Sciatic nerve (tissue), 2 donors: ENCODE measurements around the gene ATP9A. TPM values are rescaled to one million over a fixed set of nuclear protein-coding genes. Genes with fewer than 3 reads are reported as not detected.
"Not testable (repeated sequence)": the region's sequence is repeated elsewhere in the genome, so short reads cannot be mapped to it uniquely, and the experiment has no call there.

Experiments
- ATAC-seq: fragments of 200-7000 bp; cut with Tn5 transposase; one replicate; pipeline ENCODE4 v1.9.1; 2020; ENCODE audit warnings: mild to moderate bottlenecking, moderate library complexity
- DNase-seq: peaks from one replicate; pipeline ENCODE4 v3.0.0-alpha.2; 2020; ENCODE audit warnings: low spot score
- intact Hi-C: fragments of 100-400 bp; cut with DNase I; formaldehyde crosslinking; loops from one replicate; pipeline ENCODE4 v1.14.2; 2022
- total RNA-seq: library from RNA; stranded (reverse); fragmentation: NEBNext Ultra II Directional; extraction: Animal tissue kit (Norgen Biotek cat#: 25700); gene quantifications from one replicate; pipeline ENCODE4 v1.2.1, GENCODE V29; 2021
- donor health status: DM: no; HTN: no; CAD: no.
- donor health status: DM: no; HTN: no; CAD: no.

Gene ATP9A
- total RNA-seq, 1 donor from 2014 or later, result 42.8 TPM

- intact Hi-C loops, result loop anchor here (10.0 kb wide), 1 partner anchor 436 kb away; no protein-coding TSS in a partner anchor
- no peak for DNase-seq
- no peak for ATAC-seq
Observed at GRCh38 chr20:51648571-51648947, 119.6 kb downstream of the ATP9A start.

DNA sequence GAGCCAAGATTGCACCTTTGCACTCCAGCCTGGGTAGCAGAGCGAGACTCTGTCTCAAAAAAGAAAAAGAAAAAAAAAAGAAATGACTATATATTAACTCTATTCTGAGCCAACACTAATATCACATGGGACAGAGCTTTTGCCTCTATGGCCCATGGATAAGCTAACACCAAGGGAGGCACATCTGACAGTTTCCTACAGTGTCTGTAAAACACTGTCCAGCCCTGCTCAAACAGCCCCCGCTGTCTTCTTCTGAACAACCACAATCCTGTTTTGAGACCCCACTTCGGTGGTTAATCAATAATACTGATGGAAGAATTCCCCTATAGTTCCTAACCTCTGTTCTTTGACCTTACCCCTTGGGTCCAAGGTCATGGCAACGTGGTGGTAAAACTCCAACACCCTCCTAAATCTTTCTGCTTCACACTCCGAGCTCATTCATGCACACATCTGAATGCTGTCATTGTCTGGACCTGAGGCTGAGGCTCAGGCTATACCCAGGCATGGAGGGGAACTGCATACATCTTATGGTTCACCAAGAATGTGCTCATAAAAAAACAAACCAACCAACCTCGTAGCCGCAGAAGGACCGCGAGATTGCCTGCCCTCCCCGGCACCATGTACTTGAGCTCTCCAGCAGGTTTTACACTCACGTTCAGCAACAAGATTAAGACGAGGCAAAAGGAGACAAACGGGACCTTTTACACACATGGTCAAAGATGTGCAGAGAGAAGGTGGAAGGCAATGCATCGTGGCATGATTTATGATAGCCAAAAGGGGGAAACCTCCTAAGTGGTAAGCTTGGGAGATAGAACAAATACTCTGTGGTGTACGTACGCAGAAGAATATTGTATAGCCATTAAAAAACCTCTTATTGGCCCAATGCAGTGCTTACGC lies 120.3 kb downstream of the ATP9A start:
- intact Hi-C loops, result loop anchor here (10.0 kb wide), 1 partner anchor 437 kb away; no protein-coding TSS in a partner anchor
- ATAC-seq (no peak), DNase-seq (no peak)

DNA sequence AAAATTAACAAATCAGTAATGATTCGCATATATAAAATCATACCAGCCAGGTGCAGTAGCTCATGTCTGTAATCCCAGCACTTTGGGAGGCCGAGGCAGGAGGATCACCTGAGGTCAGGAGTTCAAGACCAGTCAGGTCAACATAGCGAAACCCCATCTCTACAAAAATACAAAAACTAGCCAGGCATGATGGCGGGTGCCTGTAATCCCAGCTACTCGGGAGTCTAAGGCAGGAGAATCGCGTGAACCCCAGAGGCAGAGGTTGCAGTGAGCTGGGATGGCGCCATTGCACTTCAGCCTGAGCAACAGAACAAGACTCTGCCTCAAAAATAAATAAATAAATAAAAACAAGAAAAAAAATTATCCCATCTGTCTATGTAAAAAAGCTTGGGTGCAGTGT lies 124.4 kb downstream of the ATP9A start:
- intact Hi-C loops, result loop anchor here (10.0 kb wide), 1 partner anchor 441 kb away; no protein-coding TSS in a partner anchor
- DNase-seq, ATAC-seq: not testable (repeated sequence)

GRCh38 chr20:51643390-51643789 lies 124.8 kb downstream of the ATP9A start:
- no peak for DNase-seq
- ATAC-seq, result no peak
- intact Hi-C loops, result loop anchor here (10.0 kb wide), 1 partner anchor 441 kb away; no protein-coding TSS in a partner anchor

DNA sequence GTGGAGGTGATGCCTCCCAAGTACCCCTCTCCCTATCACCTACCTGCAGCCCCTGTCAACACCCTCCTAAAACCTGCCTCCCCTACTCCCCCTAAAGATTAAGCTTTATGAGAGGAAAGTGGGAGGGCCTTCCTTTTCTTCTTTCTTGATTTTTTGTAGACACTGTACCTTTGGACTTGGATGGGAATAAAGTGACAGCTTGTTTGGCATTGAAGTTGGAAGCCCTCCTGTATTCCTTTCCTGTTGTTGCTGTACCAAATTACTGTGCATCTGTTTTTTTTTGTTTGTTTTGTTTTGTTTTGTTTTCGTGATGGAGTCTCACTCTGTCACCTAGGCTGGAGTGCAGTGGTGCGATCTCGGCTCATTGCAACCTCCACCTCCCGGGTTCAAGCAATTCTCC lies 126.3 kb downstream of the ATP9A start:
- ATAC-seq (no peak), DNase-seq (no peak)
- intact Hi-C loops, result loop anchor here (10.0 kb wide), 1 partner anchor 443 kb away; no protein-coding TSS in a partner anchor

DNA sequence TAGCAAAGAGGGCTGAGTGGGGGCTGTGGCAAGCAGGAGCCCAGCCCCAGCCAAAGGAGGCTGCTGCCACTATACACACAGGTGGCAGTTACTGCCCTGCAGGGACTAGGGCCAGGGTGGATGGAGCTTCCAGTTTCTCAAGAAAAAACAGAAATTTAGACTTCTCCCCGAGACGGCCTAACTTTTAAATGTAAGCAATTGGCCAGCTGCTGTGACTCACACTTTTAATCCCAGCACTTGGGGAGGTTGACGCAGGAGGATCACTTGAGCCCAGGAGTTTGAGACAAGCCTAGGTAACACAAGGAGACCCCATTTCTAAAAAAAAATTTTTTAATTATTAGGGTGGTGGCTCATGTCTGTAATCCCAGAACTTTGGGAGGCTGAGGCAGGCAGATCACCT lies 127.4 kb downstream of the ATP9A start:
- DNase-seq, result no peak
- ATAC-seq, result no peak
- intact Hi-C loops, result loop anchor here (10.0 kb wide), 1 partner anchor 444 kb away; no protein-coding TSS in a partner anchor

- ATAC-seq (peak; percentile 81), DNase-seq (peak; percentile 85)
- intact Hi-C loops, result no loop called here
Observed at GRCh38 chr20:51639206-51639832, 128.9 kb downstream of the ATP9A start.

DNA sequence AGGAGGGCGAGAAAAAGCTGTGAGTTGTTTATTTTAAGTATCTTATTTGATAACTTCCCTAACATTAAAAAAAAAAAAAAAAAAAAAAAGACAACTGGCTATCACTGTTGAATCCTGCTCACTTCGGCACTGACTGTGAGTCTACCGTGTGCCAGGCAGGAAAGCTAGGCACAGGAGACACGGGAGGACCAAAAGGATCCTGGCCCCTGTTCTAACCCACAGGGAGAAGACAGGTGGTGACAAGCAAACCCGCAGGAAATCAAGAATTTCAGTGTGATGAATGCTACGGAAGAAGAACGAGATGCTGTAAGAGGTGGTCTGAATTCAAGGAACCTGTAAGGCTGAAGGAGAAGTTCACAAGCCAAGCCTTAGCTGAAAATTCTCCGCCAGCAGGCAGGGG lies 130.9 kb downstream of the ATP9A start:
- intact Hi-C loops, result no loop called here
- DNase-seq (no peak), ATAC-seq (no peak)

DNA sequence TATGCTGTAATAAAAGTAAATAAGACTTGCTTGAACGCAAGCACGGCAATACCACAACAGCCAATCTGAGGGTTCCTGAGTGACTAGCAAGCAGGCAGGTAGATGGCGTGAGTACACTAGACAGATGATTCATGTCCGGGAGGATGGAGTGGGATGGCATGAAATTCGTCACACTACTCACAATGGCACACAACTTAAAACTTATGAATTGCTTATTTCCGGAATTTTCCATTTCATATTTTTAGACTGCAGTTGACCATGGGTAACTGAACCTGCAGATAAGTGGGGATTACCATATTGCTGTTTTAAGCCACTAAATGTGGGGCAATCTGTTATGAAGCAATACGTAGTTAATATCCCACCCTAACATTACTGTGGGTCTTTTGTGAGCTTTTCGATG lies 132.1 kb downstream of the ATP9A start:
- DNase-seq (no peak), ATAC-seq (no peak)
- intact Hi-C loops, result no loop called here

DNA sequence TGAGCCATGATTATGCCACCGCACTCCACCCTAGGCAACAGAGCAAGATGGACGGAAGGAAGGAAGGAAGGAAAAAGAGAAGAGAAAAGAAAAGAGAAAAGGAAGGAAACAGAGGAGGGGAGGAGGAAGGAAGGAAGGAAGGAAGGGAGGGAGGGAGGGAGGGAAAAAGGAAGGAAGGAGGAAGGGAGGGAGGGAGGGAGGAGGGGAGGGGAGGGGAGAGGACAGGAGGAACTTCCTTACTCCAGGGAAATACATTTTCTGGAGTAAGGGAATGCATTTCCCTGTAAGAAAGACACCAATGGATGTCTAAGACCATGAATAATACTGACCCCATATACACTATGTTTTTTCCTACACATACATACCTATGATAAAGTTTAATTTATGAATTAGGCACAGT lies 132.5 kb downstream of the ATP9A start:
- ATAC-seq (no peak), DNase-seq (no peak)
- intact Hi-C loops, result no loop called here

DNA sequence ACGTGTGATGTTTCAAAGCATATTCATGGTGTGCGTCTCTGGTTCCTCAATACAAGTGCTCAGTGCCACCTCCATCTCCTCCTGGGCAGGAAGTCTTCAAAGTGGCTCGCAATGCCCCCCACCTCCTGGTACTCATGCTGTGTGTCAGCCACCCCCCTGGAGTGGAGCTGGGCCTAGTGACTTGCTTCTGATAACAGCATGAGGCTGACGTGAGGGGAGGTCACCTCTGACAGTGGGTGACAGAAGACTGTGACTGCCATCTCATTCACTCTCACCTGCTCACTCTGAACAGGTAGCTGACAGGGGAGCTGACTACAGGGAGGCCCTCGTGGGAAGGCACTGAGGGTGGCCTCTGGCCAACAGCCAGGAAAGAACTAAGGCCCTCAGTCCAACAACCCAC lies 133.3 kb downstream of the ATP9A start:
- intact Hi-C loops, result no loop called here
- ATAC-seq (no peak), DNase-seq (no peak)

DNA sequence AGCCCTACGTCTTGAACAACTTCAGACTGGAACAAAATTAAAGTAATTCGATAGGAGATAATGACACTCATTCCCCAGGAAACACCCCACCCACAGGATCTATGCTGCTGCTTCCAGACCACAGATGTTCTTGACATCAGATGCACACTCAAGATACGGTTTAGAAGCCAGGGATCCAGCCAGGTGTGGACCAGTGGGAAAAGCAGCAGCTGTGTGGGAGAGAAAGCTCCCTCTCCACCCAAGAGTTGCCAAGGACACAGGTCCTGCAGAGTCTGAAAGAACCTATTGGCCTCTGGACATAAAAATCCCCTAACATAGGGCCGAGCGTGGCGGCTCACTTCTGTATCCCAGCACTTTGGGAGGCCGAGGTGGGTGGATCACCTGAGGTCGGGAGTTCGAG lies 133.9 kb downstream of the ATP9A start:
- no peak for DNase-seq
- ATAC-seq, result no peak
- intact Hi-C loops, result no loop called here

GRCh38 chr20:51633430-51633829 lies 134.8 kb downstream of the ATP9A start:
- no peak for DNase-seq
- intact Hi-C loops, result no loop called here
- no peak for ATAC-seq

DNA sequence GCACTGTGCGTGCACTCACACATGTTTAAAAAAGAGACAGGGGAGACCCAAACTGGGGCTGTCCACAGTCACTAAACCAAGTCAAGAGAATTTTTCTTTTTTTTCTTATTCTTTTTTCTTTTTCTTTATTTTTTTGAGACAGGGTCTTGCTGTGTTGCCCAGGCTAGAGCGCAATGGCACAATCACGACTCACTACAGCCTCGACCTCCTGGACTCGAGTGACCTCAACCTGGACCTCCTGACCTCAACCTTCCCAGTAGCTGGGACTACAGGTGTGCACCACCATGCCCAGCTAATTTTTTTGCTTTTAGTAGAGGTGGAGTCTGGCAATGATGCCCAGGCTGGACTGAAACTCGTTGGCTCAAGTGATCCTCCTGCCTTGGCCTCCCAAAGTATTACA lies 136.2 kb downstream of the ATP9A start:
- ATAC-seq (peak; percentile 3), DNase-seq (no peak)
- intact Hi-C loops, result no loop called here

GRCh38 chr20:51631011-51631950 lies 136.9 kb downstream of the ATP9A start:
- DNase-seq (peak; percentile 71), ATAC-seq (peak; percentile 94)
- intact Hi-C loops, result no loop called here

- no peak for ATAC-seq
- DNase-seq, result no peak
- intact Hi-C loops, result no loop called here
Observed at GRCh38 chr20:51629399-51630058, 138.7 kb downstream of the ATP9A start.

- intact Hi-C loops, result no loop called here
- DNase-seq, result no peak
- ATAC-seq, result no peak
Observed at GRCh38 chr20:51628533-51629398, 139.4 kb downstream of the ATP9A start.

GRCh38 chr20:51627586-51627985 lies 140.6 kb downstream of the ATP9A start:
- ATAC-seq (no peak), DNase-seq (no peak)
- intact Hi-C loops, result no loop called here
